WTC11 (cell line): Measurements from ENCODE around the gene SLIT3. TPM values are rescaled to one million over a fixed set of nuclear protein-coding genes. Genes with fewer than 3 reads are reported as not detected.

ENCODE experiments used
- ATAC-seq: fragments of 200-7000 bp; cut with Tn5 transposase; 2 replicates; pipeline ENCODE4 v1.10.0; 2021; ENCODE audit warnings: mild to moderate bottlenecking, moderate library complexity
- CTCF ChIA-PET: fragments of 300-600 bp; sonication (Branson Sonifier 250); formaldehyde crosslinking; loops from one replicate; lab custom pipeline; 2021; ENCODE audit warnings: antibody characterized with exemption; lab: Charles Lee
- POLR2A ChIA-PET: fragments of 350-600 bp; sonication (Branson Sonifier 250); formaldehyde crosslinking; loops from one replicate; lab custom pipeline; 2021; ENCODE audit warnings: antibody characterized with exemption; lab: Charles Lee
- DNase-seq: peaks from one replicate; pipeline ENCODE4 v3.0.0; 2021; ENCODE audit warnings: low spot score
- H3K27ac Mint-ChIP-seq: 2 replicates; pipeline ENCODE4 v1.8.0; 2021; ENCODE audit warnings: mixed read lengths
- H3K27me3 Mint-ChIP-seq: 2 replicates; pipeline ENCODE4 v1.8.0; 2021; ENCODE audit warnings: low read depth, mild to moderate bottlenecking, moderate library complexity, mixed read lengths
- H3K36me3 Mint-ChIP-seq: 2 replicates; pipeline ENCODE4 v1.8.0; 2021; ENCODE audit warnings: mixed read lengths
- H3K4me1 Mint-ChIP-seq: 2 replicates; pipeline ENCODE4 v1.8.0; 2022; ENCODE audit warnings: mixed read lengths
- H3K4me3 Mint-ChIP-seq: 2 replicates; pipeline ENCODE4 v1.8.0; 2021; ENCODE audit warnings: mild to moderate bottlenecking, moderate library complexity, mixed read lengths
- H3K9me3 Mint-ChIP-seq: 2 replicates; pipeline ENCODE4 v1.8.0; 2021; ENCODE audit warnings: mixed read lengths
- AFF4 ChIP-seq: sonication (generic); formaldehyde crosslinking; IDR thresholded peaks from 2 replicates; pipeline ENCODE4 v1.8.1; 2023; ENCODE audit warnings: mild to moderate bottlenecking, missing genetic modification reagents, borderline replicate concordance
- EMX1 ChIP-seq: fragments of 250-450 bp; sonication (Bioruptor Pico); IDR thresholded peaks from 2 replicates; pipeline ENCODE4 v1.8.0; 2021; ENCODE audit warnings: mild to moderate bottlenecking
- FOXJ3 ChIP-seq: sonication (generic); formaldehyde crosslinking; IDR thresholded peaks from 2 replicates; pipeline ENCODE4 v1.9.0; 2021; ENCODE audit warnings: missing genetic modification reagents, mild to moderate bottlenecking, borderline replicate concordance
- JUN ChIP-seq: sonication (generic); formaldehyde crosslinking; IDR thresholded peaks from 2 replicates; pipeline ENCODE4 v1.8.0; 2023; ENCODE audit warnings: mild to moderate bottlenecking, missing genetic modification reagents
- SP1 ChIP-seq: sonication (generic); formaldehyde crosslinking; conservative IDR thresholded peaks from 2 replicates; pipeline ENCODE4 v1.8.1; 2022; ENCODE audit warnings: missing genetic modification reagents
- ZNF232 ChIP-seq: sonication (generic); formaldehyde crosslinking; IDR thresholded peaks from 2 replicates; pipeline ENCODE4 v1.8.0; 2022; ENCODE audit warnings: mild to moderate bottlenecking, missing genetic modification reagents
- ZNF263 ChIP-seq: sonication (generic); formaldehyde crosslinking; IDR thresholded peaks from 2 replicates; pipeline ENCODE4 v1.8.1; 2022; ENCODE audit warnings: low read depth, mild to moderate bottlenecking, moderate library complexity, missing genetic modification reagents
- ZNF317 ChIP-seq: sonication (generic); formaldehyde crosslinking; IDR thresholded peaks from 2 replicates; pipeline ENCODE4 v1.8.1; 2023; ENCODE audit warnings: low read depth, mild to moderate bottlenecking, moderate library complexity, missing genetic modification reagents, borderline replicate concordance
- ZNF416 ChIP-seq: fragments of 250-450 bp; sonication (Bioruptor Pico); IDR thresholded peaks from 2 replicates; pipeline ENCODE4 v1.9.0; 2021; ENCODE audit warnings: mild to moderate bottlenecking, inconsistent platforms
- total RNA-seq: library from RNA; stranded (reverse); gene quantifications from 3 replicates; pipeline ENCODE4 v1.2.3, GENCODE V29; 2021
- TF ChIP-seq, protein P1 (sequence below): fragments of 250-450 bp; sonication (Bioruptor Pico); IDR thresholded peaks from 2 replicates; pipeline ENCODE4 v1.9.0; 2021; ENCODE audit warnings: mild to moderate bottlenecking
- TF ChIP-seq, protein P2 (sequence below): fragments of 200-600 bp; IDR thresholded peaks from 2 replicates; pipeline ENCODE4 v1.8.0; 2022; ENCODE audit warnings: antibody characterized with exemption

Gene SLIT3
- total RNA-seq, 1 experiment from 2014 or later: 1.9 TPM

DNA sequence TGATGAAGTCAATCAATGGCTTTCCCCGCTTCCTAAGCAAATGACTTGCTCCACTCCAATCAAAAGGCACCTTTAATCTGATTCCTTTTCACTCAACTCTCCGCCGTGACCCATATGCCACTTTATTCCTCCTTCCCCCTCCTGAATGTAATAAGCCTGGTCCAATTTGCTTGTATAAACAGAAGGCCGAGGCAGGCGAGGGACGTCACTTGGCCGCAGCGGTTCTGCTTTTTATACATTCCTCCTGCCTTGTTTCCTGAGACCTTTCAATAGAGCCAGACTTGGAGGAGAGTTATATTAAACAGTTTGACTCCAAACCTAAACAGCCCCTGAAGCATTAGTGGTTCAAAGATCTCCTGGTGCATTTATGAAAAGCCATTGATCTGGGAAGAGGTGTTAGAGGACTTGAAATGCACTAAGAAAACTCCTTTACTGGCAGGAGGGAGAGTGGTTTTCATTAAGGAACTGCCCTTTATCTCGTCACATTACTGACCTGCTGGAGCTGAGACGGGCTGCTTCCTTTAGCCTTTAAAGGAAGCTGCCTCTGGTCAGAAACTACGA lies 273.4 kb downstream of the SLIT3 start:
- no peak overlapping the region for H3K27ac Mint-ChIP-seq
- ChIA-PET CTCF (no interaction called here), POLR2A (no interaction called here)
- no peaks in the 10 kb centered on the region for H3K36me3 Mint-ChIP-seq
- peaks cover 1% of the 10 kb centered on the region; the same call in 1 of the 2 replicates for H3K27me3 Mint-ChIP-seq
- TF ChIP-seq ZNF263 (CRISPR knock-in tag) (no peak), ZNF232 (CRISPR knock-in tag) (no peak), FOXJ3 (no peak), ZNF317 (CRISPR knock-in tag) (no peak), ZNF416 (CRISPR knock-in tag) (no peak), AFF4 (CRISPR knock-in tag) (no peak)
- H3K9me3 Mint-ChIP-seq: no peaks in the 10 kb centered on the region
- ATAC-seq (no peak), DNase-seq (no peak)
- peaks cover 25% of the 10 kb centered on the region for H3K4me1 Mint-ChIP-seq
- no peak overlapping the region for H3K4me3 Mint-ChIP-seq

GRCh38 chr5:169025491-169025890 lies 275.4 kb downstream of the SLIT3 start:
- no peaks in the 10 kb centered on the region for H3K36me3 Mint-ChIP-seq
- TF ChIP-seq, protein P1, sequence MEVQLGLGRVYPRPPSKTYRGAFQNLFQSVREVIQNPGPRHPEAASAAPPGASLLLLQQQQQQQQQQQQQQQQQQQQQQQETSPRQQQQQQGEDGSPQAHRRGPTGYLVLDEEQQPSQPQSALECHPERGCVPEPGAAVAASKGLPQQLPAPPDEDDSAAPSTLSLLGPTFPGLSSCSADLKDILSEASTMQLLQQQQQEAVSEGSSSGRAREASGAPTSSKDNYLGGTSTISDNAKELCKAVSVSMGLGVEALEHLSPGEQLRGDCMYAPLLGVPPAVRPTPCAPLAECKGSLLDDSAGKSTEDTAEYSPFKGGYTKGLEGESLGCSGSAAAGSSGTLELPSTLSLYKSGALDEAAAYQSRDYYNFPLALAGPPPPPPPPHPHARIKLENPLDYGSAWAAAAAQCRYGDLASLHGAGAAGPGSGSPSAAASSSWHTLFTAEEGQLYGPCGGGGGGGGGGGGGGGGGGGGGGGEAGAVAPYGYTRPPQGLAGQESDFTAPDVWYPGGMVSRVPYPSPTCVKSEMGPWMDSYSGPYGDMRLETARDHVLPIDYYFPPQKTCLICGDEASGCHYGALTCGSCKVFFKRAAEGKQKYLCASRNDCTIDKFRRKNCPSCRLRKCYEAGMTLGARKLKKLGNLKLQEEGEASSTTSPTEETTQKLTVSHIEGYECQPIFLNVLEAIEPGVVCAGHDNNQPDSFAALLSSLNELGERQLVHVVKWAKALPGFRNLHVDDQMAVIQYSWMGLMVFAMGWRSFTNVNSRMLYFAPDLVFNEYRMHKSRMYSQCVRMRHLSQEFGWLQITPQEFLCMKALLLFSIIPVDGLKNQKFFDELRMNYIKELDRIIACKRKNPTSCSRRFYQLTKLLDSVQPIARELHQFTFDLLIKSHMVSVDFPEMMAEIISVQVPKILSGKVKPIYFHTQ (CRISPR knock-in tag): no peak
- TF ChIP-seq EMX1: no peak
- CTCF ChIA-PET: no interaction called here
- H3K9me3 Mint-ChIP-seq: peaks cover 4% of the 10 kb centered on the region; the same call in 1 of the 2 replicates
- peaks cover 25% of the 10 kb centered on the region for H3K4me1 Mint-ChIP-seq
- peaks cover 7% of the 10 kb centered on the region for H3K27me3 Mint-ChIP-seq
- POLR2A ChIA-PET: no interaction called here
- H3K27ac Mint-ChIP-seq: no peak overlapping the region
- ATAC-seq: no peak
- no peak for DNase-seq
- no peak overlapping the region for H3K4me3 Mint-ChIP-seq

- H3K9me3 Mint-ChIP-seq: peaks cover 4% of the 10 kb centered on the region; the same call in 1 of the 2 replicates
- TF ChIP-seq JUN (CRISPR knock-in tag): no peak
- TF ChIP-seq, protein P2, sequence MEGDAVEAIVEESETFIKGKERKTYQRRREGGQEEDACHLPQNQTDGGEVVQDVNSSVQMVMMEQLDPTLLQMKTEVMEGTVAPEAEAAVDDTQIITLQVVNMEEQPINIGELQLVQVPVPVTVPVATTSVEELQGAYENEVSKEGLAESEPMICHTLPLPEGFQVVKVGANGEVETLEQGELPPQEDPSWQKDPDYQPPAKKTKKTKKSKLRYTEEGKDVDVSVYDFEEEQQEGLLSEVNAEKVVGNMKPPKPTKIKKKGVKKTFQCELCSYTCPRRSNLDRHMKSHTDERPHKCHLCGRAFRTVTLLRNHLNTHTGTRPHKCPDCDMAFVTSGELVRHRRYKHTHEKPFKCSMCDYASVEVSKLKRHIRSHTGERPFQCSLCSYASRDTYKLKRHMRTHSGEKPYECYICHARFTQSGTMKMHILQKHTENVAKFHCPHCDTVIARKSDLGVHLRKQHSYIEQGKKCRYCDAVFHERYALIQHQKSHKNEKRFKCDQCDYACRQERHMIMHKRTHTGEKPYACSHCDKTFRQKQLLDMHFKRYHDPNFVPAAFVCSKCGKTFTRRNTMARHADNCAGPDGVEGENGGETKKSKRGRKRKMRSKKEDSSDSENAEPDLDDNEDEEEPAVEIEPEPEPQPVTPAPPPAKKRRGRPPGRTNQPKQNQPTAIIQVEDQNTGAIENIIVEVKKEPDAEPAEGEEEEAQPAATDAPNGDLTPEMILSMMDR: no peak
- TF ChIP-seq SP1 (CRISPR knock-in tag): no peak
- no peak for ATAC-seq
- no peak for DNase-seq
- H3K27me3 Mint-ChIP-seq: peaks cover 7% of the 10 kb centered on the region
- H3K4me1 Mint-ChIP-seq: peaks cover 22% of the 10 kb centered on the region
- H3K36me3 Mint-ChIP-seq: no peaks in the 10 kb centered on the region
- ChIA-PET CTCF (interaction anchor here (1.0 kb wide), 1 partner anchor 37 kb away, joined by 4 read pairs; no protein-coding TSS in a partner anchor), POLR2A (no interaction called here)
- H3K27ac Mint-ChIP-seq: no peak overlapping the region
- H3K4me3 Mint-ChIP-seq: no peak overlapping the region
Measured at GRCh38 chr5:169024421-169024820, 276.5 kb downstream of the SLIT3 start.
